HG03378 (cell line): ENCODE data around the gene FBXL3.
A peak's percentile ranks its signal among the peaks of the same experiment; 100 is the strongest.
"Not testable (repeated sequence)": the region's sequence is repeated elsewhere in the genome, so short reads cannot be mapped to it uniquely, and the experiment has no call there.

Experiments used
- ATAC-seq: cut with Tn5 transposase; IDR thresholded peaks from one replicate; pipeline ENCODE4 v1.9.1; 2021; ENCODE audit warnings: mild to moderate bottlenecking, moderate library complexity; ENCODE audit not compliant: unreplicated experiment

The FBXL3 gene

GRCh38 chr13:76991796-76992547 is 35.0 kb downstream of the FBXL3 start, which contains the start of gene CLN5:
Gene CLN5, plus strand, starts transcription at chr13:76992081. Its CDS starts 18 bp downstream, at chr13:76992099.
- ATAC-seq: peak; percentile 89

GRCh38 chr13:76991432-76991795 is 35.5 kb downstream of the FBXL3 start:
- ATAC-seq: peak; percentile 68

- no peak for ATAC-seq
Observed at GRCh38 chr13:76983676-76984075, 43.3 kb downstream of the FBXL3 start.

GRCh38 chr13:76982061-76982460 is 44.9 kb downstream of the FBXL3 start:
- ATAC-seq: no peak

GRCh38 chr13:76980075-76980718 is 46.8 kb downstream of the FBXL3 start:
- peak; percentile 92 for ATAC-seq

GRCh38 chr13:76976929-76977328 is 50.0 kb downstream of the FBXL3 start:
- no peak for ATAC-seq

GRCh38 chr13:76976490-76976889 is 50.5 kb downstream of the FBXL3 start:
- no peak for ATAC-seq

GRCh38 chr13:76975863-76976262 is 51.1 kb downstream of the FBXL3 start:
- no peak for ATAC-seq

GRCh38 chr13:76974618-76974975 is 52.4 kb downstream of the FBXL3 start:
- no peak for ATAC-seq

- ATAC-seq: no peak
Observed at GRCh38 chr13:76973920-76974617, 52.9 kb downstream of the FBXL3 start.

- no peak for ATAC-seq
Observed at GRCh38 chr13:76971851-76972829, 54.8 kb downstream of the FBXL3 start.

- ATAC-seq: peak; percentile 71
Observed at GRCh38 chr13:76971215-76971614, 55.7 kb downstream of the FBXL3 start.

- no peak for ATAC-seq
Observed at GRCh38 chr13:76969488-76970365, 57.2 kb downstream of the FBXL3 start.

- ATAC-seq: no peak
Observed at GRCh38 chr13:76968041-76968440, 58.9 kb downstream of the FBXL3 start.

GRCh38 chr13:76967031-76967430 is 59.9 kb downstream of the FBXL3 start:
- ATAC-seq: no peak

- no peak for ATAC-seq
Observed at GRCh38 chr13:76965759-76966421, 61.1 kb downstream of the FBXL3 start.

- not testable (repeated sequence) for ATAC-seq
Observed at GRCh38 chr13:76959734-76960133, 67.2 kb downstream of the FBXL3 start.

GRCh38 chr13:76958841-76959432 is 68.0 kb downstream of the FBXL3 start:
- ATAC-seq: no peak

- ATAC-seq: no peak
Observed at GRCh38 chr13:76955661-76956060, 71.3 kb downstream of the FBXL3 start.
